Measurements from ENCODE around the gene PRRC1.

The PRRC1 gene

DNA sequence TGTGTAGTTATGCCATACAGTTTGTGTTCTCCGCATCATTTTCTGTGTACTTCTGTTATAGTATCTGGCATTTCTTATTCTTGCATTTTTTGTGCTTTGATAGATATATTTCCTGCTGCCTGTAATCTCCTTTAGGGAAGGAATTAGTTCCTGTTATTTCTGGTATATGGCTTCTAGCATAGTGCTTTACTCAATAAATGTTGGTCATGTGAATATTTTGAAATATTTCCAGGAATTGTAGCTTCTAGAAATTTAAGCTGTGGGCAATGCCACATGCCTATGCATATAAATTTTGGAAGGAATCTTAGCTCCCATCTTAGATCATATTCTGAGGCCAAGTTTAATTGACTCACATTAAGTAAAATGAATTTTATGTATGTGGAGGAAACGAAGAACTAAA is 11.5 kb upstream of the PRRC1 start:
- no peak overlapping the region for H3K4me3 ChIP-seq (ENCODE audit: low read depth, low read length)
- DNase-seq (ENCODE audit: low read depth), result no peak
- TF ChIP-seq, protein P1, sequence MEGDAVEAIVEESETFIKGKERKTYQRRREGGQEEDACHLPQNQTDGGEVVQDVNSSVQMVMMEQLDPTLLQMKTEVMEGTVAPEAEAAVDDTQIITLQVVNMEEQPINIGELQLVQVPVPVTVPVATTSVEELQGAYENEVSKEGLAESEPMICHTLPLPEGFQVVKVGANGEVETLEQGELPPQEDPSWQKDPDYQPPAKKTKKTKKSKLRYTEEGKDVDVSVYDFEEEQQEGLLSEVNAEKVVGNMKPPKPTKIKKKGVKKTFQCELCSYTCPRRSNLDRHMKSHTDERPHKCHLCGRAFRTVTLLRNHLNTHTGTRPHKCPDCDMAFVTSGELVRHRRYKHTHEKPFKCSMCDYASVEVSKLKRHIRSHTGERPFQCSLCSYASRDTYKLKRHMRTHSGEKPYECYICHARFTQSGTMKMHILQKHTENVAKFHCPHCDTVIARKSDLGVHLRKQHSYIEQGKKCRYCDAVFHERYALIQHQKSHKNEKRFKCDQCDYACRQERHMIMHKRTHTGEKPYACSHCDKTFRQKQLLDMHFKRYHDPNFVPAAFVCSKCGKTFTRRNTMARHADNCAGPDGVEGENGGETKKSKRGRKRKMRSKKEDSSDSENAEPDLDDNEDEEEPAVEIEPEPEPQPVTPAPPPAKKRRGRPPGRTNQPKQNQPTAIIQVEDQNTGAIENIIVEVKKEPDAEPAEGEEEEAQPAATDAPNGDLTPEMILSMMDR (conservative IDR thresholded peaks at IDR 0.05; ENCODE audit: low read depth, low read length), result no peak

DNA sequence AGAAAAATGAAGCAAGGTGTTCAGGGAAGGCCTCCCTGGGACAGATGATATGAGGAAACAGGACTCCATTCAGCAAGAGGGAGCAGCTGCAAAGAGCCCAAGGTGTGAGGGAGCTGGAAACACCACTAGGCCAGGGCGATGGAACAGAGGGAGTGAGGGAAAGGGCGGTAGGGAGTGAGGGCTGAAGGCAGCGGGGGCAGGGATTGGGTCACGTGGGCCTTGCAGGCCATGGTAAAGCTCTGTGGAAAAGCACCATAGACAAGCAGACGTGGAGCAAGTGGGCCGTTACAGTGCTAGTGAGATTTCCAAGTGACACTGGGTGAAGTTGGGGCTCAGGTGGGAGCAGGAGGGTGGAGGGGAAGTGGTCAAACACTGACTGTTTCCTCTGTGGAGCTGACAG is 10.8 kb upstream of the PRRC1 start:
- TF ChIP-seq, protein P1 (conservative IDR thresholded peaks at IDR 0.05; ENCODE audit: low read depth, low read length), result no peak
- H3K4me3 ChIP-seq (ENCODE audit: low read depth, low read length), result no peak overlapping the region
- DNase-seq (ENCODE audit: low read depth), result no peak

DNA sequence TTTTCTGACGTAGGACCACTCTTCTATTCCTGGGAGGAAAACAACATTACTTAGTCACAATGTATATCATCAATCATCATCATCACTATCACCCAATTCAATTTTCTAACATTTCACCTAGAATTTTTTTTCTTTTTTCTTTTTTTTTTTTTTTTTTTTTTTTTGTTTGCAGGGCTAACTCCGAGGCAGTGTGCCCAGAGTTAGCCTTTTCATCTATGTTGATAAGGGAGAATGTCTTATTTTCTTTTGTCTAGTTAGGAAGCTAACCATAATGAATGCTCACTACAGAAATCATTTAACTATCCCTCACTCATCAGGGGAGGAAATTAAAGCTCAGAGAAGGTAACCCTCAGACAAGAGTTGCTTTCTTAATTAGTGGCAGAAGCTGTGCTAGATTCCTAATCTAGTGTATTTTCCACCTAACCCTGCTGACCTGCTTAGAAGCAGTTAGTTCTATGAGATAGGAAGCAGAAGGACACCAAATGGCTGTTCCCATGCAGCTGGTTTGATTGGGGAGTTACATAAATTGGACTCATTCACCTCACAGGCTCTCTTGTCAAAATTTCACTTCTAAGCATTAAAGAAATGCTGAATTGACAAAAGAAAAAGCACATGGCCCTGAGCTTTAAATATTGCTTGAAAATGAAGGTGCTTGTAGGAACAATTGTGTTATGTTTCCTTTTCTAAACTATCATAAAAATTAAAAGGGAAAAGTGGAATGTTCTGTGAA is 8.6 kb upstream of the PRRC1 start:
- no peak overlapping the region for H3K4me3 ChIP-seq (ENCODE audit: low read depth, low read length)
- no peak for DNase-seq (ENCODE audit: low read depth)
- TF ChIP-seq, protein P1 (conservative IDR thresholded peaks at IDR 0.05; ENCODE audit: low read depth, low read length), result no peak

DNA sequence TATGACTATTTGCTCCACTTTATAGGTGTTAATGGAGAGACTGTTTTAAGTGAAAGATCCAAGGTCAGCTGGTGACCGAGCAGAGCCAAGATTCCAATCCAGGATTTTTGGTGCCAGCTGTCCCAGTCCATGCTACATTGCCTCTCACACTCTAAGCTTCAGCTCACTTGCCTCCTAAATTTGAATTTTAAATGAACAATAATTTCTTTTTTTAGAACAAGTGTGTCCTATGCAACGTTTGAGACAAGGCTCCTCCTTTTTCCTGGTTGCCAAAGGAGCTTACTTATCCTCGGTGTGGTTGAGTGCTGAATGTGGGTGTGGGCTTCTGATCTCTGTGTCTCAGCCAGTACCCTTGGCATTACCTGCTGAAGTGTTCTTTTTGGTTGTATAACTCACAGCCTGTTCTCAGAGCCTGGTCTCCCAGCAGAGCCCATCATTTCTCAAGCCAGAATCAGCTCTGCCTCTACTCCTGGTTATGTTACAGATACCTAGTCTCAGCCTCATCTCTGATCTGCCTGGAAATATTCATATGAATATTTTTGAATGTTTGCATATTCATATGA is 4.0 kb upstream of the PRRC1 start:
- no peak for DNase-seq (ENCODE audit: low read depth)
- H3K4me3 ChIP-seq (ENCODE audit: low read depth, low read length), result no peak overlapping the region
- TF ChIP-seq, protein P1 (conservative IDR thresholded peaks at IDR 0.05; ENCODE audit: low read depth, low read length), result no peak

DNA sequence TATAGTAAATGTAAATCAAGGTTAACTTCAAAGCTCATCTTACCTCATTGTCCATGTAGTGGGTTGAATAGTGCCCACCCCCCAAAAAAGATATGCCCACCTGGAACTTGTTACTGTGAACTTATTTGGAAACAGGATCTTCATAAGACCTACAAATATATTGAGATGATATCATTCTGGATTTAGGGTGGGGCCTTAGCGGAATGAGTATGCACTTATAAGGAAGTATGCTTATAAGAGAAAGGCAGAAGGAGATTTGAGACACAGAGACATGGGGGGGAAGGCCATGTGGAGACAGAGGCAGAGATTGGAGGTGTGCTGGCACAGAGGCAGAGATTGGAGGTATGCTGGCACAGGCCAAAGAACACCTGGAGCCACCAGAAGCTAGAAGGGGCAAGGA is 2.6 kb upstream of the PRRC1 start:
- TF ChIP-seq, protein P1 (conservative IDR thresholded peaks at IDR 0.05; ENCODE audit: low read depth, low read length), result no peak
- DNase-seq (ENCODE audit: low read depth), result no peak
- H3K4me3 ChIP-seq (ENCODE audit: low read depth, low read length), result no peak overlapping the region

DNA sequence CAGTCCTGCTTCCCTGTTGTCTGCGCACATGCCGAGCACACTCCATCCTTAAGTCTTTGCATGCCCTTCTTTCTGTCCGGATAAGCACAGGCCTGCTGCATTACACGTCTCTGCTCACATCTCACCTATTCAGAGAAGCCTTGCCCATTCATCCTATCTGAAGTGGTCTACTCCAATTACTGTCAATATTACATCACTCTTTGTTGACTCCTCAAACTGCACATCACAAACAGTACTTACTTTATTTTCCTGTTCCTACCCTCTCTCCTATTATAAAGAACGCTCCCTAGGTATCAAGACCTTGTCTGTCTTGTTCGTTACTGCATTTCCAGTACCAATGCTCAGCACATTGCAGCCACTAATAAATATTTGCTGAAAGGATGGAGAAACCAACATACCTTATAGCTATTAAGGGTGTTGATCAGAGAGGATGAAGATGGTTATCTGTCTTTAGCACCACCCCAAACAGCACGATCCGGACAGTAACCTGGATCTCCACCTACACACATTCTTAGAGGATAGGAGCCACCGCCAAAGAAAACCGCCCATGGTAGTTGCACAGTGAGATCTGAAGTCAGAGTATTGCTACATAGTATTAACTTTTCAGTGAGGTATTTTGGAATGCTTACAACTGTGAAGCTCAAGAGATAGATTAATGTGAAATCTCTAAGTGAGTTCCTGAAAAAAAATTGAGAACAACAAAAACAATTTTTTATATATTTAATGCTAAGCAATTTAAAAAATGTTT is 1.6 kb upstream of the PRRC1 start:
- H3K4me3 ChIP-seq (ENCODE audit: low read depth, low read length), result no peak overlapping the region
- peak; percentile 18 for DNase-seq (ENCODE audit: low read depth)
- TF ChIP-seq, protein P1 (conservative IDR thresholded peaks at IDR 0.05; ENCODE audit: low read depth, low read length), result no peak

All from choroid plexus epithelial cell (primary cell).